Stimulated activated CD8-positive, alpha-beta memory T cell treated with anti-CD3 and anti-CD28 coated beads, Interleukin-4, amount 100 ng/mL, for 48 hours (primary cell): Measurements from ENCODE around the gene GDF9.
"Not testable (repeated sequence)": the region's sequence is repeated elsewhere in the genome, so short reads cannot be mapped to it uniquely, and the experiment has no call there.

Source experiments
- DNase-seq: peaks from one replicate; pipeline ENCODE4 v3.0.0-alpha.2; 2020

GDF9 gene

GRCh38 chr5:132872788-132873118, 6.5 kb upstream of the GDF9 start:
- DNase-seq = no peak

GRCh38 chr5:132871459-132872284, 5.4 kb upstream of the GDF9 start:
- no peak for DNase-seq

DNA sequence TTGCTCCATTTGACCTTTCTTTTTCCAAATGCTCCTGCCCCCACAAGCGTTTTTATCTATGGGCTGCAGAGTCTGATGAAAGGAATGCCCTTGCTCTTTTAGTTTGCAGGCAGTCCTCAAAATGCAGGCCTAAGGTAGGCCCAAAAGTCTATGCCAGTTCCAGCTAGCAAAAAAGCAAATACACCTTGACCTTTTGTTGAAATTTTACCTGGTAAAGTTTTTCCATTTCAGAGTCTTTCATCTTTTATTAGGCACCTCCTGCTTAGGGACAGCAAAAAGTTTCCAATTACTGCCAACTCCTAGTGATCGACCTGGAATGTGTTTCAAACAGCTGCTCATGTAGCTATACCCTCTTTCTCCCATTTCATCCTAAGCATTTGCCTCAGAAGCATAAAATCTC, 4.5 kb upstream of the GDF9 start:
- DNase-seq = no peak

DNA sequence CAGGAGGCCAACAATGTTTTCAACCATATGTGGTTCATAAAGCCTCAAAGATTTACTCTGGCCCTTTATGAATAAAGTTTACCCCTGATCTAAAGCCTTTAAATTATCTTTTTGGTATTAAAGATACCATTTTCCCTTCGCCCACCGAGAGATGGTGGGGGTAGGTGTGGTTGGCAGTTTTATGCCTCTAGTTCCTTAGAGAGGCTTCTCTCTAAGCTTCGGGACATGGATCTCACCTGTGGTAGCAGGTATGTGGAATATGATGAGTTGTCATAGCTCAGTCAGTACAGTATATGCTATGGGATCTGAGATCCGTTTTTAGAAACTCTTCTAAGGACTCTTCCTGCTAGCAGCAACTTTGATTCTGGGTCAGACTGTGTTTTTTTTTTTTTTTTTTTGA, 2.5 kb upstream of the GDF9 start:
- DNase-seq = no peak

- no peak for DNase-seq
Observed at GRCh38 chr5:132867046-132867451, 780 bp upstream of the GDF9 start.

GRCh38 chr5:132865668-132866341, 464 bp downstream of the GDF9 start:
- DNase-seq = no peak

DNA sequence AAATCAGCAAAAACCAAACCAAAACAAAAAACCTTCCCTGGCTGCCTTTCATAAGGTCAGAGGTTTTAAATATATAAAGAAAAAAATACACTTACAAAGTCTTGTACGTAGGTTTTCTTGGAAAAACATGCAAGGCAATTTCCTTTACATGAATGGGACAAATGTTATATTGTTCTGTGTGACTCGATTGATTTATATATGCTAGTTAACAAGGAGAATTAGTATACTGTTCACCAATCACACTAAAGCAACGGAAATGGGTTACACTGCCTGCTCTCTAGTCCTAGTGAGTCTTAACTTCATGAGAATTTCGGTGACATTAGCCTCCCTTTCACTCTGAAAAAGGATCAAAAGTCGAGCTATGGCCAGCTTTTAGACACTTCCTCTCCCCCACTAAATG, 5.5 kb downstream of the GDF9 start:
- DNase-seq = no peak

- DNase-seq = no peak
Observed at GRCh38 chr5:132859889-132860437, 6.3 kb downstream of the GDF9 start.

DNA sequence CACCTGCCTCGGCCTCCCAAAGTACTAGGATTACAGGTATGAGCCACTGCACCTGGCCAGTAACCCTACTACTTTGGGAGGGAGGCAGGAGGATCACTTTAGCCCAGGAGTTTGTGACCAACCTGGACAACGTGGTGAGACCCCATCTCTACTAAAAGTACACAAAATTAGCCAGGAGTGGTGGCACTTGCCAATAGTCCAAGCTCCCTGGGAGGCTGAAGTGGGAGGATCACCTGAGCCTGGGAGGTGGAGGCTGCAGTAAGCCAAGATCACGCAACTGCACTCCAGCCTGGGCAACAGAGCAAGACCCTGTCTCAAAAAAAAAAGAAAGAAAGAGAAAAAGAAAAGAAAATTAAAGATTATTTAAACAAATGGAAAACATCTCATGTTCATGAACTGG, 10.3 kb downstream of the GDF9 start:
- DNase-seq = no peak

DNA sequence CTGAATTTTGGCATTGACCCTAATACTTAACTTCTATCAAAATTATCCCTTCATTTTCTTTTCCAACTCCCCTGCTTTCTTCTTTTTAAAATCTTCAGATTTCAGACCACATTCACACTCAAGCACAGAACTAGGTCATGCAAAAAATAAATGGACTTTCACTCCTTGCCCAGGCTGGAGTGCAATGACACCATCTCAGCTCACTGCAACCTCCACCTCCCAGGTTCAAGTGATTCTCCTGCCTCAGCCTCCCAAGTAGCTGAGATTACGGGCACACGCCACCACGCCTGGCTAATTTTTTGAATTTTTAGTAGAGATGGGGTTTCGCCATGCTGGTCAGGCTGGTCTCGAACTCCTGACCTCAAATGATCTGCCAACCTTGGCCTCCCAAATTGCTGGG, 11.3 kb downstream of the GDF9 start:
- not testable (repeated sequence) for DNase-seq

- no peak for DNase-seq
Observed at GRCh38 chr5:132854301-132854700, 12.0 kb downstream of the GDF9 start.

- DNase-seq = no peak
Observed at GRCh38 chr5:132853790-132854189, 12.5 kb downstream of the GDF9 start.

DNA sequence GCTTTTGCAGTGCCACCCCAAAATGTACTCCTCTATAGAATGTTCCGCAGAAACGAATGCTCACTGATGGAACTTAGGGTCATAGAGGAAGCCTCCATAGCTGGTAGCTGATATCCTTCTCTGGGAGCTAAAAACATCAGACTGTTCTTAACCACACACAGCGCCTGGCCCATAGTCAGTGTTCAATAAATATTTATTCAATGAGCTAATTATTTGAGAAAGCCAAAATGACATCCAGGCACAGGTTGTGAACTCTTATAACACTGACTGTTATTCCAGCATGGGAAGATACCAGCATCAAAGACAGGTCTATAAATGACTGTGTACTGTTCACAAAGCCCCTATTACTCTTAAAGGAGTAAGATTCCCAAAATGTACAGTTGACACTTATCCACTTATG, 12.9 kb downstream of the GDF9 start:
- no peak for DNase-seq

DNA sequence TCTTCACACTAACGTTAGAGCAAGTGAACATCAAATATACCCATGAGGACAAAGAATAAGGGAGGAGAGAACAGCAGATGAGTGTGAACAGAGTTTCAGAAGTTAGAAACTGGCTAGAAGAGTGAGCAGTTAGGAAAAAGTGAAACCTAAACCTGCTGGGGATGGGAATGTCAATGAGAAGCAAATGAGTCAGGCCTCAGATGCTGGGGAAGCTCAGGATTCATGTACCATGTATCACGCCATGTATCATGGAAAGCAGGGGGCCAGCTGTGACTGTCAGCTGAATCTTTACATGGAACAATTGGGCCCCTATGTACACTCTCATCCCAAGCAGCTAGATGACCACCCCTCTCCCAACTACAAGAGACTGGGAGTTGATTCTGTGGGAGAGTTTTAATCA, 16.2 kb downstream of the GDF9 start:
- no peak for DNase-seq

DNA sequence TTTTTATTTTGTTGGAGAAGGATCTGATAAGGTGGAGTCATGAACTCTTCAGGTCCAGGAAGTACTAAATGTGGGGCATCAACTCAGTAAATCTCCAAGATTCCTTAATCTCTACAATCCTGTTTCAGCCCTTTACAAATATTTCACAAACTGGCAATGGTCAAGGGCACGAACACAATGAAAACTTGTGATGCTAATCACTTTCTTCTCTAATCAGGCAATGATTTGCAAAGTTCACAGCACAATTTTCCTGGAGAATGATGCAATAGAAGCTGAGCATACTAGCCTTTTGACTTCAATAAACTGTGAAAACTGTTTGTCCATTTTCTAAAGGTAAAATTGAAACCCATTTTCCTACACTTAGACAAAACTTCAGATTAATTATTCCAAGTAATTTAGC, 16.9 kb downstream of the GDF9 start:
- DNase-seq = no peak

DNA sequence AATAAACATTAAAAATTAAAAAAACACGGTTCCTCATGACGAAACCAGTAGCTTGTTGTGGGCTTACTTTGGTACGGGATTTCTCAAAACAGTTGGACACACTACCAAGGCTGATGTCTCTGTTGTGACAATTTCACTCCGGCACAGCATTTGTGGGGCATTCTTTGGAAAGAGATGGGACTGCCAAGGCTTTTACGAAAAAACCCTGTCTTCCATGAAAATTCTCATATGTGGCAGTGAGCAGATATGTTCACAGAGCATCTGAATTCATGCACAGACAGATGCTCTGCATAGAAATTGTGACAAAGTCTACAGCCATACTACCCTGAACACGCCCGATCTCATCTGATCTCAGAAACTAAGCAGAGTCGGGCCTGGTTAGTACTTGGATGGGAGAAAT, 18.0 kb downstream of the GDF9 start:
- DNase-seq = no peak

- no peak for DNase-seq
Observed at GRCh38 chr5:132841305-132841704, 25.0 kb downstream of the GDF9 start.

GRCh38 chr5:132840896-132841295, 25.4 kb downstream of the GDF9 start:
- no peak for DNase-seq

- DNase-seq = no peak
Observed at GRCh38 chr5:132840313-132840712, 26.0 kb downstream of the GDF9 start.

DNA sequence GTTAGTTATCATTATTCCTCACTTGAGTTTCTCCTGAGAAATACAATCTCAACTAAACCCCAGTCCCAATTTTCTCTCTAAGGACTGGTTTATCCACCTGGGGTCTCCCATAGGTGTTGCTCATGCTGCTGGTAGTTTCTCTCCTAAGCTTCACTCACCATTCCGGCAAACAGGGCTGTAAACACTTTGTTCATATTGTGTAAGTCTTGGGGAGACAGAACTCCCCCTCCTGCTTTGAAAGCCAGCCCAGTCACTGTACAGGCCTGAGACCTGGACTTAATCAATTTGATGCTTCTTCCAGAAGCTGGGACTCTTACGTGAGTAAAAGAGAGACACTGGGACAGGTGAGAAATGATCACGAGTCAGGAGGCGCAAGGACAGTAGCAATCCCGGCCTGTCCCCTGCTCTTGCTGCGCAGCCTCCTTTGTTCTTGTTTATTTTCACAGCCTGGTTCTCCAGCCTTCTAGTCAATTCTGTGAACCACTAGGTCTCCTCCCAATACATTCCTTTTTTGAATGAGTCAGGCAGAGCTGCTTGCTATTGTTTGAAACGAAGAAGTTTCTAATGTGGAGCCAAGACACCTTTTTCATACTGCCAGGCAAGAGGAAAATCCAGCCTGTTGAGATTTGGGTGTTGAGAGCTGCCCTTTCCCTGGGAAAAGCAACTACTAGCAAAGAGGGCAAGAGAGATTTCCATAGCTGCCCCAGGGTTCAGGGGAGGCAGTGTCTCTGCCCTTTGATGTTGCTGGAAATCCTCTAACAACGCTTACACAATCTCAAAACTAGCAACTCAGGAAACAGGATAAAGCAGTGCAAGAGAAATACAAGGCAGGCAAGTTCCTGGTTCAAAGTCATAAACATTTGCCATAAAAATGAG, 26.6 kb downstream of the GDF9 start:
- DNase-seq = no peak

DNA sequence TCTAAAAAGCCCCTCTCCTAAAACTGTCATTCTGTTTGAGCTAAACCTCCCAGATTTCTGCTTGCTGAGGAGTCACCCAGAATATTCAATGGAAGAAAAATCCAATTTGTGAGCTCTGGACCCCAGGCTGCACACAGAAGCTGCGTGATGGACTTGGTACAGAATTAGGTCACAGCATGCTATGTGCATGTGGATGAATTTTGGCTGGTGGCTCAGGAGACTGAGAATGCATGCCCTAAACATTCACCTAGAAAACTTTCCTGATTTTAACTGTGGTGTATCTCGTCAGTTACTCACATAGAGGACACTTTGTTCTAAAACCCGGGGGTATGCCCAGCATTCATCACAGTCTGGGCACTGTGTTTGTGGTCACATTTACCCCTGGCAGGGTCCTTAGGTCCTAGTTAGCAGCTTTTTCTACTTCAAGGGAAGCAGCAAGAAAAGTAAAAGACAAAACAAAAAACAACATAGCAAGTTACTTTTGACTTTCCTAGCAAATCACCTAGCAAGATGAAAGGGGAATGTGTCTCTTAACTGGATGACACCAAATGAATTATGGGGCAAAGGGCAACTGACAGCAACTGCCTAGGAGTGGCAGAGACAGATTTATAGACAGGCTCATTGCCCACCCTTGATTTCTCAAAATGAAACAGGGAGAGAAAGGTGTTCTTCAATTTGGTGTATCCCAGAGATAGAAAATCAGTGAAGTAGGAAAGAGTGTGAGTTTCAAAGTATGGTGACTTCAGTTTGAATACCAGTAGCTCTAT, 27.6 kb downstream of the GDF9 start:
- no peak for DNase-seq

- DNase-seq = no peak
Observed at GRCh38 chr5:132837868-132838267, 28.4 kb downstream of the GDF9 start.

GRCh38 chr5:132836852-132837251, 29.4 kb downstream of the GDF9 start:
- no peak for DNase-seq
